Endodermal cell (in vitro differentiated cells): ENCODE results near the gene DARS1. TPM values are rescaled to one million over a fixed set of nuclear protein-coding genes. Genes with fewer than 3 reads are reported as not detected.

Experiments used
- DNase-seq: peaks from one replicate; pipeline ENCODE4 v3.0.0-alpha.2; 2017
- H3K27ac ChIP-seq: 2 replicates; pipeline ENCODE4 v1.5.1; 2013; ENCODE audit warnings: mild to moderate bottlenecking, low read depth, low read length, moderate library complexity
- H3K27me3 ChIP-seq: 2 replicates; pipeline ENCODE4 v1.6.1; 2013; ENCODE audit warnings: mild to moderate bottlenecking, low read length, moderate library complexity; ENCODE audit not compliant: insufficient read depth, control insufficient read depth, poor library complexity, severe bottlenecking
- H3K36me3 ChIP-seq: 2 replicates; pipeline ENCODE4 v1.7.0; 2013; ENCODE audit warnings: mild to moderate bottlenecking, low read length, moderate library complexity; ENCODE audit not compliant: control insufficient read depth, insufficient read depth
- H3K4me1 ChIP-seq: one replicate; pipeline ENCODE4 v1.7.0; 2013; ENCODE audit warnings: low read length; ENCODE audit not compliant: control insufficient read depth, insufficient read depth
- H3K4me3 ChIP-seq: 2 replicates; pipeline ENCODE4 v1.5.1; 2013; ENCODE audit warnings: mild to moderate bottlenecking, low read length, moderate library complexity
- H3K9ac ChIP-seq: 2 replicates; pipeline ENCODE4 v1.6.1; 2013; ENCODE audit warnings: mild to moderate bottlenecking, low read length, moderate library complexity; ENCODE audit not compliant: poor library complexity, severe bottlenecking; ENCODE audit errors: extremely low read depth
- H3K9me3 ChIP-seq: 2 replicates; pipeline ENCODE4 v1.6.1; 2013; ENCODE audit warnings: mild to moderate bottlenecking, low read length, moderate library complexity; ENCODE audit not compliant: control insufficient read depth
- H3K27ac Mint-ChIP-seq: 2 replicates; pipeline ENCODE4 v1.8.0; 2020; ENCODE audit warnings: mixed read lengths
- H3K27me3 Mint-ChIP-seq: 2 replicates; pipeline ENCODE4 v1.8.0; 2021; ENCODE audit warnings: mild to moderate bottlenecking, mixed read lengths; ENCODE audit not compliant: insufficient read depth
- H3K36me3 Mint-ChIP-seq: 2 replicates; pipeline ENCODE4 v1.8.0; 2020; ENCODE audit warnings: low read depth, mixed read lengths
- H3K4me1 Mint-ChIP-seq: 2 replicates; pipeline ENCODE4 v1.8.0; 2020; ENCODE audit warnings: mixed read lengths
- H3K4me3 Mint-ChIP-seq: 2 replicates; pipeline ENCODE4 v1.8.0; 2020; ENCODE audit warnings: mild to moderate bottlenecking, moderate library complexity, mixed read lengths
- H3K9me3 Mint-ChIP-seq: 2 replicates; pipeline ENCODE4 v1.8.0; 2020; ENCODE audit warnings: mild to moderate bottlenecking, mixed read lengths
- CTCF ChIP-seq: fragments of 200-600 bp; sonication (generic); conservative IDR thresholded peaks from 2 replicates; pipeline ENCODE4 v1.5.0; 2021; ENCODE audit warnings: antibody characterized with exemption, mild to moderate bottlenecking
- WGBS, 2 experiments: methylation state at CpG; one replicate each; pipeline versions ENCODE4 v1.1.5 to v1.1.7; 2013; ENCODE audit warnings: missing lambda C conversion rate in 2 of 2, mixed read lengths in 1 of 2; ENCODE audit not compliant: insufficient coverage in 1 of 2, insufficient read length in 1 of 2; 5-methylcytosine and 5-hydroxymethylcytosine counted together
- total RNA-seq, 2 donors: library from RNA; stranded (reverse); fragmentation: NEBNext Ultra II Directional in 1 of 2; extraction: Animal tissue kit (Norgen Biotek cat#: 25700) in 1 of 2; gene quantifications; 2 replicates in 1 of 2; 3 replicates in 1 of 2; pipeline ENCODE4 v1.2.1, GENCODE V29; 2021

Gene DARS1
- total RNA-seq, 2 donors from 2014 or later, result 70.5 to 75.9 TPM

DNA sequence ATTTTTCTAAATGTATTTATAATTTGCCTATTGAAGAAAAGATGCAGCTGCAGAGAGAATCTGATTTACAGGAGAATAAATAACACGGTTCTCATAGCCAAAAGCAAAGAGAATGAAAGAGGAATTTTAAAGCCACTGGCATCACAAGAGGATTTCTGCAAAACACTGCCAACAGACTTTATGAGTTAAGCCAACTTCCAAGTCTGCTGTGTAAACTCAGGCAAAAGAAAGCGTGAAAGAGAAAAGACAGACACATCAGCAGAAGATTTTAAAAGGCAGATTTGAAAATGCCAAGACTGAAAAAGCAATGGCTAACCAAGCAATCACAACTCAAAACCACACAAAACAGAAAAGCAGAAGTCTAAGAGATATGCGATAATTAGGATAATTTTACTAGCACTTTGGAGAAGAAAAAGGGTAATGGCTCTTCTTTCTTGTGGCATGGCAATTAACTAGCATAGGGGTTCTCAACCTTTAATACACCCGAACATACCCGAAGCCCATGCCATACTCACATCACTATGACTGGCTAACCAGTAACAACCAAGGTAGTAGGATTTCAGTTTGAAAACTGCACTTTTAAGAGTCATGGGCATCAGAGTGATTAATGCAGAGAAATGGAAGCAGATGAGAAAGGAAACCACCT lies 4.9 kb downstream of the DARS1 start:
- H3K9me3 ChIP-seq, result no peaks in the 10 kb centered on the region
- Mint-ChIP-seq H3K9me3 (no peaks in the 10 kb centered on the region), H3K4me1 (peaks cover 8% of the 10 kb centered on the region), H3K4me3 (no peak overlapping the region), H3K27ac (no peak overlapping the region), H3K36me3 (peaks cover 42% of the 10 kb centered on the region), H3K27me3 (no peaks in the 10 kb centered on the region)
- H3K4me1 ChIP-seq, result no peaks in the 10 kb centered on the region
- peaks cover 65% of the 10 kb centered on the region for H3K36me3 ChIP-seq
- H3K27ac ChIP-seq, result no peak overlapping the region
- TF ChIP-seq CTCF, result no peak
- H3K9ac ChIP-seq, result no peak overlapping the region
- no peak overlapping the region for H3K4me3 ChIP-seq
- no peak for DNase-seq
- 95% methylated on average over 2 to 5 of the region's 5 CpGs for WGBS, 2 experiments
- H3K27me3 ChIP-seq, result no peaks in the 10 kb centered on the region

DNA sequence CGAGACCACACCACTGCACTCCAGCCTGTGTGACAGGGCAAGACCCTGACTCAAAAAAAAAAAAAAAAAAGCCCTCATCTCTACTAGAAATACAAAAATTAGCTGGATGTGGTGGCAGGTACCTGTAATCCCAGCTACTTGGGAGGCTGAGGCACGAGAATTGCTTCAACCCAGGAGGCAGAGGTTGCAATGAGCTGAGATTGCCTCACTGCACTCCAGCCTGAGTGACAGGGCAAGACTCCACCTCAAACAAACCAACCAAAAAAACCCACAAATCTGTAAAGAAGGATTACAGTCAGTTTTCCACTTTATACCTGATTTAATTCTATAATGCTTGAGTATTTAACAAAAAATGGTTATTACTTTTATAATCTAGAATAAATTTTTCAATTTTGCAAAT lies 9.7 kb downstream of the DARS1 start:
- no peak for DNase-seq
- 86 to 90% methylated on average over 2 of the region's 2 CpGs for WGBS, 2 experiments
- no peak for TF ChIP-seq CTCF
- Histone ChIP-seq H3K9ac (no peak overlapping the region), H3K27ac (no peak overlapping the region), H3K4me1 (no peaks in the 10 kb centered on the region), H3K9me3 (peaks cover 7% of the 10 kb centered on the region), H3K27me3 (no peaks in the 10 kb centered on the region), H3K36me3 (peaks cover 62% of the 10 kb centered on the region), H3K4me3 (no peak overlapping the region)
- Mint-ChIP-seq H3K36me3 (peaks cover 66% of the 10 kb centered on the region), H3K9me3 (peaks cover 2% of the 10 kb centered on the region), H3K4me3 (no peak overlapping the region), H3K4me1 (peaks cover under 1% of the 10 kb centered on the region), H3K27me3 (no peaks in the 10 kb centered on the region), H3K27ac (no peak overlapping the region)

GRCh38 chr2:135974036-135974435 lies 11.4 kb downstream of the DARS1 start:
- H3K4me1 Mint-ChIP-seq, result no peaks in the 10 kb centered on the region
- no peak overlapping the region for H3K27ac Mint-ChIP-seq
- H3K4me3 Mint-ChIP-seq, result no peak overlapping the region
- H3K4me1 ChIP-seq, result no peaks in the 10 kb centered on the region
- 90 to 100% methylated on average over 2 to 5 of the region's 5 CpGs for WGBS, 2 experiments
- H3K27me3 ChIP-seq, result no peaks in the 10 kb centered on the region
- H3K36me3 ChIP-seq, result peaks cover 56% of the 10 kb centered on the region
- H3K9ac ChIP-seq, result no peak overlapping the region
- peaks cover 7% of the 10 kb centered on the region for H3K9me3 ChIP-seq
- no peak overlapping the region for H3K27ac ChIP-seq
- no peak for DNase-seq
- H3K9me3 Mint-ChIP-seq, result peaks cover 2% of the 10 kb centered on the region
- no peak overlapping the region for H3K4me3 ChIP-seq
- H3K36me3 Mint-ChIP-seq, result peaks cover 64% of the 10 kb centered on the region
- H3K27me3 Mint-ChIP-seq, result no peaks in the 10 kb centered on the region
- no peak for TF ChIP-seq CTCF
